WTC11 (cell line): Measurements from ENCODE around the gene JMJD7. TPM values are rescaled to one million over a fixed set of nuclear protein-coding genes. Genes with fewer than 3 reads are reported as not detected.

Experiments
- ATAC-seq: fragments of 200-7000 bp; cut with Tn5 transposase; 2 replicates; pipeline ENCODE4 v1.10.0; 2021; ENCODE audit warnings: mild to moderate bottlenecking, moderate library complexity
- CTCF ChIA-PET: fragments of 300-600 bp; sonication (Branson Sonifier 250); formaldehyde crosslinking; loops from one replicate; lab custom pipeline; 2021; ENCODE audit warnings: antibody characterized with exemption; lab: Charles Lee
- POLR2A ChIA-PET: fragments of 350-600 bp; sonication (Branson Sonifier 250); formaldehyde crosslinking; loops from one replicate; lab custom pipeline; 2021; ENCODE audit warnings: antibody characterized with exemption; lab: Charles Lee
- DNase-seq: peaks from one replicate; pipeline ENCODE4 v3.0.0; 2021; ENCODE audit warnings: low spot score
- H3K27ac Mint-ChIP-seq: 2 replicates; pipeline ENCODE4 v1.8.0; 2021; ENCODE audit warnings: mixed read lengths
- H3K27me3 Mint-ChIP-seq: 2 replicates; pipeline ENCODE4 v1.8.0; 2021; ENCODE audit warnings: low read depth, mild to moderate bottlenecking, moderate library complexity, mixed read lengths
- H3K36me3 Mint-ChIP-seq: 2 replicates; pipeline ENCODE4 v1.8.0; 2021; ENCODE audit warnings: mixed read lengths
- H3K4me1 Mint-ChIP-seq: 2 replicates; pipeline ENCODE4 v1.8.0; 2022; ENCODE audit warnings: mixed read lengths
- H3K4me3 Mint-ChIP-seq: 2 replicates; pipeline ENCODE4 v1.8.0; 2021; ENCODE audit warnings: mild to moderate bottlenecking, moderate library complexity, mixed read lengths
- H3K9me3 Mint-ChIP-seq: 2 replicates; pipeline ENCODE4 v1.8.0; 2021; ENCODE audit warnings: mixed read lengths
- ATF1 ChIP-seq: sonication (generic); formaldehyde crosslinking; IDR thresholded peaks from 2 replicates; pipeline ENCODE4 v1.8.1; 2023; ENCODE audit warnings: mild to moderate bottlenecking, moderate library complexity, missing genetic modification reagents
- E2F1 ChIP-seq: sonication (generic); formaldehyde crosslinking; IDR thresholded peaks from 2 replicates; pipeline ENCODE4 v1.8.0; 2022; ENCODE audit warnings: mild to moderate bottlenecking, missing genetic modification reagents
- ERG ChIP-seq: fragments of 250-450 bp; sonication (Bioruptor Pico); IDR thresholded peaks from 2 replicates; pipeline ENCODE4 v1.8.0; 2021; ENCODE audit warnings: mild to moderate bottlenecking
- FOXJ3 ChIP-seq: sonication (generic); formaldehyde crosslinking; IDR thresholded peaks from 2 replicates; pipeline ENCODE4 v1.9.0; 2021; ENCODE audit warnings: missing genetic modification reagents, mild to moderate bottlenecking, borderline replicate concordance
- FOXK1 ChIP-seq: sonication (generic); formaldehyde crosslinking; IDR thresholded peaks from 2 replicates; pipeline ENCODE4 v1.8.0; 2022; ENCODE audit warnings: mild to moderate bottlenecking, moderate library complexity, missing genetic modification reagents
- FOXP1 ChIP-seq: sonication (generic); formaldehyde crosslinking; IDR thresholded peaks from 2 replicates; pipeline ENCODE4 v1.8.0; 2022; ENCODE audit warnings: missing genetic modification reagents, mild to moderate bottlenecking, moderate library complexity, borderline replicate concordance
- FOXP4 ChIP-seq: sonication (generic); formaldehyde crosslinking; IDR thresholded peaks from 2 replicates; pipeline ENCODE4 v1.8.0; 2022; ENCODE audit warnings: mild to moderate bottlenecking, missing genetic modification reagents
- MXD4 ChIP-seq: fragments of 250-450 bp; sonication (Bioruptor Pico); IDR thresholded peaks from 2 replicates; pipeline ENCODE4 v1.8.0; 2021; ENCODE audit warnings: mild to moderate bottlenecking, moderate library complexity, borderline replicate concordance
- NFE2L1 ChIP-seq: sonication (generic); formaldehyde crosslinking; IDR thresholded peaks from 2 replicates; pipeline ENCODE4 v1.8.1; 2023; ENCODE audit warnings: missing genetic modification reagents
- RORB ChIP-seq: fragments of 250-450 bp; sonication (Bioruptor Pico); IDR thresholded peaks from 2 replicates; pipeline ENCODE4 v1.9.0; 2021; ENCODE audit warnings: mild to moderate bottlenecking
- TEAD1 ChIP-seq: sonication (generic); formaldehyde crosslinking; IDR thresholded peaks from 2 replicates; pipeline ENCODE4 v1.8.0; 2022; ENCODE audit warnings: mild to moderate bottlenecking, missing genetic modification reagents
- ZNF121 ChIP-seq: sonication (generic); formaldehyde crosslinking; IDR thresholded peaks from 2 replicates; pipeline ENCODE4 v1.8.0; 2023; ENCODE audit warnings: missing genetic modification reagents
- ZNF425 ChIP-seq: fragments of 250-450 bp; sonication (Bioruptor Pico); conservative IDR thresholded peaks from 2 replicates; pipeline ENCODE4 v1.9.0; 2021; ENCODE audit warnings: mild to moderate bottlenecking
- total RNA-seq: library from RNA; stranded (reverse); gene quantifications from 3 replicates; pipeline ENCODE4 v1.2.3, GENCODE V29; 2021
- TF ChIP-seq, protein P1 (sequence below): sonication (generic); formaldehyde crosslinking; conservative IDR thresholded peaks from 2 replicates; pipeline ENCODE4 v1.8.1; 2023; ENCODE audit warnings: mild to moderate bottlenecking, low read depth, missing genetic modification reagents, moderate library complexity
- TF ChIP-seq, protein P2 (sequence below): sonication (generic); formaldehyde crosslinking; IDR thresholded peaks from 2 replicates; pipeline ENCODE4 v1.8.1; 2023; ENCODE audit warnings: mild to moderate bottlenecking, missing genetic modification reagents, moderate library complexity
- TF ChIP-seq, protein P3 (sequence below): fragments of 200-600 bp; IDR thresholded peaks from 2 replicates; pipeline ENCODE4 v1.8.0; 2022; ENCODE audit warnings: antibody characterized with exemption
- TF ChIP-seq, protein P4 (sequence below): fragments of 250-450 bp; sonication (Bioruptor Pico); IDR thresholded peaks from 2 replicates; pipeline ENCODE4 v2.1.2; 2022; ENCODE audit warnings: mild to moderate bottlenecking, moderate library complexity
- TF ChIP-seq, protein P5 (sequence below): sonication (generic); formaldehyde crosslinking; IDR thresholded peaks from 2 replicates; pipeline ENCODE4 v1.8.1; 2022; ENCODE audit warnings: mild to moderate bottlenecking, moderate library complexity, missing genetic modification reagents

JMJD7 gene
- total RNA-seq, 1 experiment from 2014 or later, result 19.9 TPM

DNA sequence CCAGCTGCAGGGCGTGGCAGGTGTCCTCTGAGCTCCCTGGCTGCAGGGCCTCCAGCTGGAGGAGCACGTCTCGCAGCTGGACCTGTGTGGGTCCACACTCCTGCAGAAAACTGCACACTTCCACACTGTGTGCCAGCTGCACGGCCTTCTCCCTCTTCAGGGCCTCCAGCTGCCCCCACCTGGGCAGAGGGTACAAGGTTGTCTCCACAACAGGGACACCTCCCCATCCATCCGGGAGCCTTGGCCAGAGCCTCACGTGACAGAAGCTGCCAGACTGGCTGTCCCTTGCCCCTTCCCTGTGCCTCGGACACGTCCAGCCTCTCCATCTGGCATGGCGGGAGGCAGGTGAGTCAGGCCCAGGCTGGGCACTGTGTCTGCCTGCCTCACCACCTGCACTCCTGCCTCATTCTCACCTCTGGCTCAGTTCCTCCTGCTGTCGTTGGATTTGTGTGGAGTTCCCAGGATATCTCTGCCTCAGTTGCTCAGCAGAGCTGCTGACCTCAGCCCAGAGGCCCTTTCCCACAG lies 51.5 kb downstream of the JMJD7 start:
- CTCF ChIA-PET, result interaction anchor here (1.8 to 1.9 kb wide), 2 partner anchors 25 to 105 kb away, joined by 8 read pairs; partner anchors contain the start of gene MAPKBP1
- no peak overlapping the region for H3K4me3 Mint-ChIP-seq
- H3K4me1 Mint-ChIP-seq, result peaks cover 8% of the 10 kb centered on the region
- TF ChIP-seq, protein P1, sequence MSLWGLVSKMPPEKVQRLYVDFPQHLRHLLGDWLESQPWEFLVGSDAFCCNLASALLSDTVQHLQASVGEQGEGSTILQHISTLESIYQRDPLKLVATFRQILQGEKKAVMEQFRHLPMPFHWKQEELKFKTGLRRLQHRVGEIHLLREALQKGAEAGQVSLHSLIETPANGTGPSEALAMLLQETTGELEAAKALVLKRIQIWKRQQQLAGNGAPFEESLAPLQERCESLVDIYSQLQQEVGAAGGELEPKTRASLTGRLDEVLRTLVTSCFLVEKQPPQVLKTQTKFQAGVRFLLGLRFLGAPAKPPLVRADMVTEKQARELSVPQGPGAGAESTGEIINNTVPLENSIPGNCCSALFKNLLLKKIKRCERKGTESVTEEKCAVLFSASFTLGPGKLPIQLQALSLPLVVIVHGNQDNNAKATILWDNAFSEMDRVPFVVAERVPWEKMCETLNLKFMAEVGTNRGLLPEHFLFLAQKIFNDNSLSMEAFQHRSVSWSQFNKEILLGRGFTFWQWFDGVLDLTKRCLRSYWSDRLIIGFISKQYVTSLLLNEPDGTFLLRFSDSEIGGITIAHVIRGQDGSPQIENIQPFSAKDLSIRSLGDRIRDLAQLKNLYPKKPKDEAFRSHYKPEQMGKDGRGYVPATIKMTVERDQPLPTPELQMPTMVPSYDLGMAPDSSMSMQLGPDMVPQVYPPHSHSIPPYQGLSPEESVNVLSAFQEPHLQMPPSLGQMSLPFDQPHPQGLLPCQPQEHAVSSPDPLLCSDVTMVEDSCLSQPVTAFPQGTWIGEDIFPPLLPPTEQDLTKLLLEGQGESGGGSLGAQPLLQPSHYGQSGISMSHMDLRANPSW (CRISPR knock-in tag), result no peak
- TF ChIP-seq, protein P2, sequence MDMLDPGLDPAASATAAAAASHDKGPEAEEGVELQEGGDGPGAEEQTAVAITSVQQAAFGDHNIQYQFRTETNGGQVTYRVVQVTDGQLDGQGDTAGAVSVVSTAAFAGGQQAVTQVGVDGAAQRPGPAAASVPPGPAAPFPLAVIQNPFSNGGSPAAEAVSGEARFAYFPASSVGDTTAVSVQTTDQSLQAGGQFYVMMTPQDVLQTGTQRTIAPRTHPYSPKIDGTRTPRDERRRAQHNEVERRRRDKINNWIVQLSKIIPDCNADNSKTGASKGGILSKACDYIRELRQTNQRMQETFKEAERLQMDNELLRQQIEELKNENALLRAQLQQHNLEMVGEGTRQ (CRISPR knock-in tag), result no peak
- no peak for TF ChIP-seq TEAD1
- TF ChIP-seq MXD4 (CRISPR knock-in tag), result no peak
- no peak for TF ChIP-seq FOXP4 (CRISPR knock-in tag)
- TF ChIP-seq ATF1 (CRISPR knock-in tag), result no peak
- TF ChIP-seq ERG (CRISPR knock-in tag), result no peak
- TF ChIP-seq, protein P3, sequence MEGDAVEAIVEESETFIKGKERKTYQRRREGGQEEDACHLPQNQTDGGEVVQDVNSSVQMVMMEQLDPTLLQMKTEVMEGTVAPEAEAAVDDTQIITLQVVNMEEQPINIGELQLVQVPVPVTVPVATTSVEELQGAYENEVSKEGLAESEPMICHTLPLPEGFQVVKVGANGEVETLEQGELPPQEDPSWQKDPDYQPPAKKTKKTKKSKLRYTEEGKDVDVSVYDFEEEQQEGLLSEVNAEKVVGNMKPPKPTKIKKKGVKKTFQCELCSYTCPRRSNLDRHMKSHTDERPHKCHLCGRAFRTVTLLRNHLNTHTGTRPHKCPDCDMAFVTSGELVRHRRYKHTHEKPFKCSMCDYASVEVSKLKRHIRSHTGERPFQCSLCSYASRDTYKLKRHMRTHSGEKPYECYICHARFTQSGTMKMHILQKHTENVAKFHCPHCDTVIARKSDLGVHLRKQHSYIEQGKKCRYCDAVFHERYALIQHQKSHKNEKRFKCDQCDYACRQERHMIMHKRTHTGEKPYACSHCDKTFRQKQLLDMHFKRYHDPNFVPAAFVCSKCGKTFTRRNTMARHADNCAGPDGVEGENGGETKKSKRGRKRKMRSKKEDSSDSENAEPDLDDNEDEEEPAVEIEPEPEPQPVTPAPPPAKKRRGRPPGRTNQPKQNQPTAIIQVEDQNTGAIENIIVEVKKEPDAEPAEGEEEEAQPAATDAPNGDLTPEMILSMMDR, result no peak
- TF ChIP-seq, protein P4, sequence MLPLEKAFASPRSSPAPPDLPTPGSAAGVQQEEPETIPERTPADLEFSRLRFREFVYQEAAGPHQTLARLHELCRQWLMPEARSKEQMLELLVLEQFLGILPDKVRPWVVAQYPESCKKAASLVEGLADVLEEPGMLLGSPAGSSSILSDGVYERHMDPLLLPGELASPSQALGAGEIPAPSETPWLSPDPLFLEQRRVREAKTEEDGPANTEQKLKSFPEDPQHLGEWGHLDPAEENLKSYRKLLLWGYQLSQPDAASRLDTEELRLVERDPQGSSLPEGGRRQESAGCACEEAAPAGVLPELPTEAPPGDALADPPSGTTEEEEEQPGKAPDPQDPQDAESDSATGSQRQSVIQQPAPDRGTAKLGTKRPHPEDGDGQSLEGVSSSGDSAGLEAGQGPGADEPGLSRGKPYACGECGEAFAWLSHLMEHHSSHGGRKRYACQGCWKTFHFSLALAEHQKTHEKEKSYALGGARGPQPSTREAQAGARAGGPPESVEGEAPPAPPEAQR (CRISPR knock-in tag), result no peak
- no peak for TF ChIP-seq FOXP1
- TF ChIP-seq ZNF121 (CRISPR knock-in tag), result no peak
- no peak for TF ChIP-seq ZNF425 (CRISPR knock-in tag)
- TF ChIP-seq, protein P5, sequence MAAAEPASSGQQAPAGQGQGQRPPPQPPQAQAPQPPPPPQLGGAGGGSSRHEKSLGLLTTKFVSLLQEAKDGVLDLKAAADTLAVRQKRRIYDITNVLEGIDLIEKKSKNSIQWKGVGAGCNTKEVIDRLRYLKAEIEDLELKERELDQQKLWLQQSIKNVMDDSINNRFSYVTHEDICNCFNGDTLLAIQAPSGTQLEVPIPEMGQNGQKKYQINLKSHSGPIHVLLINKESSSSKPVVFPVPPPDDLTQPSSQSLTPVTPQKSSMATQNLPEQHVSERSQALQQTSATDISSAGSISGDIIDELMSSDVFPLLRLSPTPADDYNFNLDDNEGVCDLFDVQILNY (CRISPR knock-in tag), result no peak
- no peak for TF ChIP-seq FOXJ3 (CRISPR knock-in tag)
- TF ChIP-seq RORB (CRISPR knock-in tag), result no peak
- TF ChIP-seq FOXK1, result no peak
- TF ChIP-seq NFE2L1 (CRISPR knock-in tag), result no peak
- no peak for TF ChIP-seq E2F1 (CRISPR knock-in tag)
- TF ChIP-seq, all 79 proteins: peak for 0
- no peaks in the 10 kb centered on the region for H3K9me3 Mint-ChIP-seq
- peaks cover 33% of the 10 kb centered on the region for H3K27me3 Mint-ChIP-seq
- no peak for DNase-seq
- ATAC-seq, result no peak
- no peaks in the 10 kb centered on the region for H3K36me3 Mint-ChIP-seq
- no peak overlapping the region for H3K27ac Mint-ChIP-seq
- POLR2A ChIA-PET, result no interaction called here
